ENCODE results near the gene GALNT2.

Gene GALNT2

GRCh38 chr1:230253150-230253549 lies 186.1 kb downstream of the GALNT2 start:
- H4K20me1 ChIP-seq (ENCODE audit: insufficient read depth, low read length): peaks cover 54% of the 10 kb centered on the region
- DNase-seq: no peak
- H3K27ac ChIP-seq (ENCODE audit: low read length): no peak overlapping the region

DNA sequence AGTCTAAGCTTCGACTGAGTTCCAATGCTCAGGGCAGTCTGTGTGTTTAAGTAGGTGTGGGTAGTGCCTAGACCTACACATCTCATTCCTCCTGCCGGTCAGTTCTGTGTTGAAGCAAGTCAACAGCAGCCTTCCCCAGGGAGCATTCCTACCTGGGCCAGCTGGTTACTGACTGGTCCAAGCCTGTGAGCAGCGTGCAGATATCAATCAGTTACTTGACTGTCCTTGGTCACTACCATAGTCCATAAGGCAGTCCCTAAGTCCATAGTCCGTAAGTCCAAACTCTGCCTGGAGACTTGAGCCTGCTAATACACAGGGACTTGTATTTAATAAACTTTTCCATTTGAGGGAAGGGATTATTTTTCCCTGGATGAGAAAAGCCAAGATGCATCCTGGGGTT lies 187.2 kb downstream of the GALNT2 start:
- H3K79me2 ChIP-seq (ENCODE audit: insufficient read depth, low read length): peaks cover 69% of the 10 kb centered on the region
- ATAC-seq (ENCODE audit: insufficient read depth, low read depth): no peak
- no peak for DNase-seq
- H3K4me1 ChIP-seq (ENCODE audit: insufficient read depth, low read length): no peaks in the 10 kb centered on the region
- no peak overlapping the region for H3K4me2 ChIP-seq (ENCODE audit: insufficient read depth, low read length)
- H3K27me3 ChIP-seq (ENCODE audit: insufficient read depth, low read length, poor library complexity): no peaks in the 10 kb centered on the region
- peaks cover 55% of the 10 kb centered on the region for H4K20me1 ChIP-seq (ENCODE audit: insufficient read depth, low read length)
- no peak overlapping the region for H3K4me3 ChIP-seq (ENCODE audit: low read depth in 1 of 2, low read length in 2 of 2)
- H3K9me3 ChIP-seq (ENCODE audit: insufficient read depth, low read length, severe bottlenecking): no peaks in the 10 kb centered on the region
- no peak overlapping the region for H3K9ac ChIP-seq (ENCODE audit: low read depth, low read length)
- no peak overlapping the region for H3K27ac ChIP-seq (ENCODE audit: low read length)
- no peak overlapping the region for H2AFZ ChIP-seq (ENCODE audit: low read depth, low read length)
- TF ChIP-seq, protein P1, sequence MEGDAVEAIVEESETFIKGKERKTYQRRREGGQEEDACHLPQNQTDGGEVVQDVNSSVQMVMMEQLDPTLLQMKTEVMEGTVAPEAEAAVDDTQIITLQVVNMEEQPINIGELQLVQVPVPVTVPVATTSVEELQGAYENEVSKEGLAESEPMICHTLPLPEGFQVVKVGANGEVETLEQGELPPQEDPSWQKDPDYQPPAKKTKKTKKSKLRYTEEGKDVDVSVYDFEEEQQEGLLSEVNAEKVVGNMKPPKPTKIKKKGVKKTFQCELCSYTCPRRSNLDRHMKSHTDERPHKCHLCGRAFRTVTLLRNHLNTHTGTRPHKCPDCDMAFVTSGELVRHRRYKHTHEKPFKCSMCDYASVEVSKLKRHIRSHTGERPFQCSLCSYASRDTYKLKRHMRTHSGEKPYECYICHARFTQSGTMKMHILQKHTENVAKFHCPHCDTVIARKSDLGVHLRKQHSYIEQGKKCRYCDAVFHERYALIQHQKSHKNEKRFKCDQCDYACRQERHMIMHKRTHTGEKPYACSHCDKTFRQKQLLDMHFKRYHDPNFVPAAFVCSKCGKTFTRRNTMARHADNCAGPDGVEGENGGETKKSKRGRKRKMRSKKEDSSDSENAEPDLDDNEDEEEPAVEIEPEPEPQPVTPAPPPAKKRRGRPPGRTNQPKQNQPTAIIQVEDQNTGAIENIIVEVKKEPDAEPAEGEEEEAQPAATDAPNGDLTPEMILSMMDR (IDR thresholded peaks at IDR 0.05; ENCODE audit: borderline replicate concordance, extremely low read depth, low read length, poor library complexity, severe bottlenecking): no peak
- no peak for TF ChIP-seq EZH2 (IDR thresholded peaks at IDR 0.05; ENCODE audit: borderline replicate concordance, low read depth, low read length, severe bottlenecking)
- H3K36me3 ChIP-seq (ENCODE audit: insufficient read depth, low read length): peaks cover 95% of the 10 kb centered on the region

More at GRCh38 chr1:230253150-230253549, 186.1 kb downstream of the GALNT2 start:
- TF ChIP-seq EZH2 (IDR thresholded peaks at IDR 0.05; ENCODE audit: borderline replicate concordance, low read depth, low read length, severe bottlenecking): no peak
- TF ChIP-seq, protein P1 (IDR thresholded peaks at IDR 0.05; ENCODE audit: borderline replicate concordance, extremely low read depth, low read length, poor library complexity, severe bottlenecking): no peak
- H3K4me1 ChIP-seq (ENCODE audit: insufficient read depth, low read length): no peaks in the 10 kb centered on the region
- no peak overlapping the region for H2AFZ ChIP-seq (ENCODE audit: low read depth, low read length)
- H3K79me2 ChIP-seq (ENCODE audit: insufficient read depth, low read length): peaks cover 69% of the 10 kb centered on the region
- H3K4me3 ChIP-seq (ENCODE audit: low read depth in 1 of 2, low read length in 2 of 2): no peak overlapping the region
- H3K27me3 ChIP-seq (ENCODE audit: insufficient read depth, low read length, poor library complexity): no peaks in the 10 kb centered on the region
- H3K36me3 ChIP-seq (ENCODE audit: insufficient read depth, low read length): peaks cover 95% of the 10 kb centered on the region
- ATAC-seq (ENCODE audit: insufficient read depth, low read depth): no peak
- no peak overlapping the region for H3K9ac ChIP-seq (ENCODE audit: low read depth, low read length)
- H3K9me3 ChIP-seq (ENCODE audit: insufficient read depth, low read length, severe bottlenecking): no peaks in the 10 kb centered on the region
- no peak overlapping the region for H3K4me2 ChIP-seq (ENCODE audit: insufficient read depth, low read length)

DNA sequence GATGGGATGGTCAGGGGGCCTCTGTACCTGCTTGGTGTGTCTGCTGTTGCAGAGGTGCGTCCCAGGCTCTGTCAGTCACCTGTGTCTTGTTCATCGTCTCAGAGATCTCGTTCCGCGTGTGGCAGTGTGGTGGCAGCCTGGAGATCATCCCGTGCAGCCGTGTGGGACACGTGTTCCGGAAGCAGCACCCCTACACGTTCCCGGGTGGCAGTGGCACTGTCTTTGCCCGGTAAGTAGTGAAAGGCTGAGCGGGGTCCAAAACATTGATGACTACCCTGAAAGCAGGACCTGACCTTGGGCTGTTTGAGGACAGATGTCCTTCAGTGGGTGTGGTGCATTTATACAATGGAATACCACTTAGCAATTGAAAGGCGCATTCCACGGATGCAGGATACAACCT lies 188.1 kb downstream of the GALNT2 start:
- TF ChIP-seq, protein P1 (IDR thresholded peaks at IDR 0.05; ENCODE audit: borderline replicate concordance, extremely low read depth, low read length, poor library complexity, severe bottlenecking): no peak
- TF ChIP-seq EZH2 (IDR thresholded peaks at IDR 0.05; ENCODE audit: borderline replicate concordance, low read depth, low read length, severe bottlenecking): no peak
- DNase-seq (no peak), ATAC-seq (ENCODE audit: insufficient read depth, low read depth) (no peak)
- Histone ChIP-seq H3K27ac (ENCODE audit: low read length) (no peak overlapping the region), H3K9me3 (ENCODE audit: insufficient read depth, low read length, severe bottlenecking) (no peaks in the 10 kb centered on the region), H3K4me2 (ENCODE audit: insufficient read depth, low read length) (no peak overlapping the region), H3K27me3 (ENCODE audit: insufficient read depth, low read length, poor library complexity) (no peaks in the 10 kb centered on the region), H2AFZ (ENCODE audit: low read depth, low read length) (no peak overlapping the region), H3K79me2 (ENCODE audit: insufficient read depth, low read length) (peaks cover 66% of the 10 kb centered on the region), H3K4me1 (ENCODE audit: insufficient read depth, low read length) (no peaks in the 10 kb centered on the region), H3K36me3 (ENCODE audit: insufficient read depth, low read length) (peaks cover 95% of the 10 kb centered on the region), H3K4me3 (ENCODE audit: low read depth in 1 of 2, low read length in 2 of 2) (no peak overlapping the region), H4K20me1 (ENCODE audit: insufficient read depth, low read length) (peaks cover 60% of the 10 kb centered on the region), H3K9ac (ENCODE audit: low read depth, low read length) (no peak overlapping the region)

DNA sequence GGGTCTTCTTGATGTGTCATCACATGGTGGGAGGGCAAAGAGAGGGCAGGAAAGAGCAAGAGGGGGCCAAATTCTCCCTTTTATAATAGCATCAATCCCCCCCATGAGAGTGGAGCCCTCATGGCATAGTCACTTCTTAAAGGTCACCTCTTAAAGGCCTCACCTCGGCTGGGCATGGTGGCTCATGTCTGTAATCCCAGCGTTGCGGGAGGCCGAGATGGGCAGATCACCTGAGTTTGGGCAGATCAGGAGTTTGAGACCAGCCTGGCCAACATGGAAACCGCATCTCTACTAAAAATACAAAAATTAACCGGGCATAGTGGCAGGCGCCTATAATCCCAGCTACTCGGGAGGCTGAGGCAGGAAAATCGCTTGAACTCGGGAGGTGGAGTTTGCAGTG lies 189.0 kb downstream of the GALNT2 start:
- ATAC-seq (ENCODE audit: insufficient read depth, low read depth): no peak
- Histone ChIP-seq H3K27me3 (ENCODE audit: insufficient read depth, low read length, poor library complexity) (no peaks in the 10 kb centered on the region), H3K4me3 (ENCODE audit: low read depth in 1 of 2, low read length in 2 of 2) (no peak overlapping the region), H3K4me1 (ENCODE audit: insufficient read depth, low read length) (no peaks in the 10 kb centered on the region), H4K20me1 (ENCODE audit: insufficient read depth, low read length) (peaks cover 60% of the 10 kb centered on the region), H3K9me3 (ENCODE audit: insufficient read depth, low read length, severe bottlenecking) (no peaks in the 10 kb centered on the region), H3K9ac (ENCODE audit: low read depth, low read length) (no peak overlapping the region), H3K4me2 (ENCODE audit: insufficient read depth, low read length) (no peak overlapping the region), H2AFZ (ENCODE audit: low read depth, low read length) (no peak overlapping the region), H3K27ac (ENCODE audit: low read length) (no peak overlapping the region), H3K36me3 (ENCODE audit: insufficient read depth, low read length) (peaks cover 95% of the 10 kb centered on the region), H3K79me2 (ENCODE audit: insufficient read depth, low read length) (peaks cover 65% of the 10 kb centered on the region)
- TF ChIP-seq, protein P1 (IDR thresholded peaks at IDR 0.05; ENCODE audit: borderline replicate concordance, extremely low read depth, low read length, poor library complexity, severe bottlenecking): no peak
- no peak for TF ChIP-seq EZH2 (IDR thresholded peaks at IDR 0.05; ENCODE audit: borderline replicate concordance, low read depth, low read length, severe bottlenecking)
- DNase-seq: no peak

All from DND-41 (cell line).